ENCODE results near the gene HTR3C. TPM values are rescaled to one million over a fixed set of nuclear protein-coding genes. Genes with fewer than 3 reads are reported as not detected.

HTR3C gene
- total RNA-seq, 1 donor from 2014 or later = not detected

GRCh38 chr3:184008161-184008560, 44.7 kb upstream of the HTR3C start:
- no peak for ATAC-seq (ENCODE audit: low read depth)
- intact Hi-C loops (cut with micrococcal nuclease) = no loop called here
- no peak for DNase-seq
- Mint-ChIP-seq H3K9me3 (no peaks in the 10 kb centered on the region), H3K36me3 (ENCODE audit: low read depth) (peaks cover 9% of the 10 kb centered on the region), H3K27ac (peak overlapping the region; percentile 33), H3K27me3 (no peaks in the 10 kb centered on the region), H3K4me3 (peak overlapping the region; percentile 11), H3K4me1 (peaks cover 33% of the 10 kb centered on the region)
- CTCF ChIA-PET = no interaction called here
- TF ChIP-seq, protein P1, sequence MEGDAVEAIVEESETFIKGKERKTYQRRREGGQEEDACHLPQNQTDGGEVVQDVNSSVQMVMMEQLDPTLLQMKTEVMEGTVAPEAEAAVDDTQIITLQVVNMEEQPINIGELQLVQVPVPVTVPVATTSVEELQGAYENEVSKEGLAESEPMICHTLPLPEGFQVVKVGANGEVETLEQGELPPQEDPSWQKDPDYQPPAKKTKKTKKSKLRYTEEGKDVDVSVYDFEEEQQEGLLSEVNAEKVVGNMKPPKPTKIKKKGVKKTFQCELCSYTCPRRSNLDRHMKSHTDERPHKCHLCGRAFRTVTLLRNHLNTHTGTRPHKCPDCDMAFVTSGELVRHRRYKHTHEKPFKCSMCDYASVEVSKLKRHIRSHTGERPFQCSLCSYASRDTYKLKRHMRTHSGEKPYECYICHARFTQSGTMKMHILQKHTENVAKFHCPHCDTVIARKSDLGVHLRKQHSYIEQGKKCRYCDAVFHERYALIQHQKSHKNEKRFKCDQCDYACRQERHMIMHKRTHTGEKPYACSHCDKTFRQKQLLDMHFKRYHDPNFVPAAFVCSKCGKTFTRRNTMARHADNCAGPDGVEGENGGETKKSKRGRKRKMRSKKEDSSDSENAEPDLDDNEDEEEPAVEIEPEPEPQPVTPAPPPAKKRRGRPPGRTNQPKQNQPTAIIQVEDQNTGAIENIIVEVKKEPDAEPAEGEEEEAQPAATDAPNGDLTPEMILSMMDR (IDR thresholded peaks at IDR 0.05) = no peak
- POLR2A ChIA-PET = interaction anchor here (1.0 kb wide), 1 partner anchor 10 kb away, joined by 4 read pairs; the partner anchor contains the start of gene ABCC5

- ChIA-PET CTCF (interaction anchor here (1.5 kb wide), 1 partner anchor 107 kb away, joined by 3 read pairs; no protein-coding TSS in a partner anchor), POLR2A (no interaction called here)
- Mint-ChIP-seq H3K4me1 (peaks cover 26% of the 10 kb centered on the region), H3K9me3 (no peaks in the 10 kb centered on the region), H3K27me3 (no peaks in the 10 kb centered on the region), H3K36me3 (ENCODE audit: low read depth) (peaks cover 13% of the 10 kb centered on the region), H3K27ac (no peak overlapping the region), H3K4me3 (no peak overlapping the region)
- TF ChIP-seq, protein P1 (IDR thresholded peaks at IDR 0.05) = no peak
- no peak for ATAC-seq (ENCODE audit: low read depth)
- no peak for DNase-seq
- intact Hi-C loops (cut with micrococcal nuclease) = no loop called here
Measured at GRCh38 chr3:184011230-184011876, 41.5 kb upstream of the HTR3C start.

GRCh38 chr3:184011937-184012889, 40.6 kb upstream of the HTR3C start:
- Mint-ChIP-seq H3K9me3 (no peaks in the 10 kb centered on the region), H3K4me3 (no peak overlapping the region), H3K36me3 (ENCODE audit: low read depth) (peaks cover 13% of the 10 kb centered on the region), H3K4me1 (peaks cover 22% of the 10 kb centered on the region), H3K27ac (no peak overlapping the region), H3K27me3 (no peaks in the 10 kb centered on the region)
- ChIA-PET CTCF (interaction anchor here (1.5 kb wide), 1 partner anchor 108 kb away, joined by 3 read pairs; no protein-coding TSS in a partner anchor), POLR2A (no interaction called here)
- no peak for DNase-seq
- intact Hi-C loops (cut with micrococcal nuclease) = no loop called here
- ATAC-seq (ENCODE audit: low read depth) = no peak
- TF ChIP-seq, protein P1 (IDR thresholded peaks at IDR 0.05) = no peak

- intact Hi-C loops (cut with micrococcal nuclease) = loop anchor here (2.0 kb wide), 1 partner anchor 347 kb away; no protein-coding TSS in a partner anchor
- Mint-ChIP-seq H3K27me3 (peaks cover 3% of the 10 kb centered on the region), H3K9me3 (no peaks in the 10 kb centered on the region), H3K36me3 (ENCODE audit: low read depth) (peaks cover 20% of the 10 kb centered on the region), H3K27ac (no peak overlapping the region), H3K4me1 (peaks cover 13% of the 10 kb centered on the region), H3K4me3 (no peak overlapping the region)
- TF ChIP-seq, protein P1 (IDR thresholded peaks at IDR 0.05) = no peak
- POLR2A ChIA-PET = interaction anchor here (0.7 kb wide), 1 partner anchor 1035 kb away, joined by 3 read pairs; no protein-coding TSS in a partner anchor
- no peak for ATAC-seq (ENCODE audit: low read depth)
- CTCF ChIA-PET = interaction anchor here (0.6 to 3.2 kb wide), 4 partner anchors 10 to 711 kb away, joined by 3 to 29 read pairs (median 8); no protein-coding TSS in a partner anchor
- no peak for DNase-seq
Measured at GRCh38 chr3:184015381-184016019, 37.3 kb upstream of the HTR3C start.

Measured in activated B cell treated with CpG ODN at 0.5 μM for 24 hours (primary cell).